OCI-LY7 (cell line): ENCODE measurements around the gene NLGN1.

ENCODE experiments used
- CTCF ChIP-seq: fragments of 200-600 bp; sonication (generic); conservative IDR thresholded peaks from 2 replicates; pipeline ENCODE4 v1.5.1; 2014; ENCODE audit warnings: mild to moderate bottlenecking, antibody characterized with exemption, low read length, moderate library complexity, mixed read lengths
- EZH2phosphoT487 ChIP-seq: fragments of 200-600 bp; sonication (generic); IDR thresholded peaks from 2 replicates; pipeline ENCODE4 v1.6.1; 2018; ENCODE audit warnings: low read depth, borderline replicate concordance, mild to moderate bottlenecking, mixed run types, antibody characterized with exemption, low read length, moderate library complexity, mixed read lengths

- TF ChIP-seq EZH2phosphoT487, result no peak
- no peak for TF ChIP-seq CTCF
Observed at GRCh38 chr3:173799060-173799816, 401.7 kb downstream of the NLGN1 start.
